Measurements from ENCODE around the gene SDF4.

GRCh38 chr1:1167841-1168450, 63.9 kb downstream of the SDF4 start:
- TF ChIP-seq CTCF (IDR thresholded peaks at IDR 0.05) (no peak), POLR2A (IDR thresholded peaks at IDR 0.05) (no peak)

Data from heart left ventricle (tissue), 13 donors.